ENCODE results near the gene MAML1.

Gene MAML1

DNA sequence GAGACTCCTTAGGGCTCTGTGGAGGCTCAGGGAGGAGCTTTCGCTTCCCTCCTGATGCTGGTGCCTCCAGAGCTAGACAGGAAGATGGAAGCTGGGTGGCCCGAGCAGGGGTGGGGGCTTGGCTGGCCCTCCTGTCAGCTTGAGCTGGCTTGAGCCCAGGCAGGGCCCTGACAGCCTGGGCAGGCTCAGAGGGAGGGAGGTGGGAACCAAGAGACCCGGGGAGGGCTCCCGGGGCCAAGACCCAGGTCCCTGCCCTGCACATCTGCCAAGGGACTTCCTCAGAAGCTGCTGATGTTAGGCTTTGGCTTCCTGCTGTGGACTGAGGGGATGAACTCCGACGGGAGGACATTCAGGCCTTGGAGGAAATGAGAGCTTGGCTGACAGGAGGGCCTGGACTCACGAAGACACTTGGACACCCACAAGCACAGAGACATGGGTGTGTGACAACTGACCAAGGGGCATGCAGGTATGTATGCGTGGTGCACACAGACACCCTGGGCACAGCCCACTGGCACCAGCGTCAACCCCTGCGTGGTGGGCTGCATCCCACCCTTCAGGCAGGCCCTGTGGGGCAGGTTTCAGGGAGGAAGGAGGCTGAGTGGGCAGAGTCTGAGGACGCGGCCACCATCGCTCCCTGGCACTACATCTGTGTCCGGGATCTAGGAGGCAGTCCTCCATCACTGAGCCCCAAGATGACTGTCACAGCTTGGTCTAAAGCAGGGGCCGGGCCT is 59.4 kb downstream of the MAML1 start:
- Histone ChIP-seq H3K27me3 (no peaks in the 10 kb centered on the region), H3K9me3 (no peaks in the 10 kb centered on the region), H3K4me1 (no peaks in the 10 kb centered on the region), H3K36me3 (no peaks in the 10 kb centered on the region), H3K4me3 (ENCODE audit: low read depth, low read length) (no peak overlapping the region)
- TF ChIP-seq, protein P1, sequence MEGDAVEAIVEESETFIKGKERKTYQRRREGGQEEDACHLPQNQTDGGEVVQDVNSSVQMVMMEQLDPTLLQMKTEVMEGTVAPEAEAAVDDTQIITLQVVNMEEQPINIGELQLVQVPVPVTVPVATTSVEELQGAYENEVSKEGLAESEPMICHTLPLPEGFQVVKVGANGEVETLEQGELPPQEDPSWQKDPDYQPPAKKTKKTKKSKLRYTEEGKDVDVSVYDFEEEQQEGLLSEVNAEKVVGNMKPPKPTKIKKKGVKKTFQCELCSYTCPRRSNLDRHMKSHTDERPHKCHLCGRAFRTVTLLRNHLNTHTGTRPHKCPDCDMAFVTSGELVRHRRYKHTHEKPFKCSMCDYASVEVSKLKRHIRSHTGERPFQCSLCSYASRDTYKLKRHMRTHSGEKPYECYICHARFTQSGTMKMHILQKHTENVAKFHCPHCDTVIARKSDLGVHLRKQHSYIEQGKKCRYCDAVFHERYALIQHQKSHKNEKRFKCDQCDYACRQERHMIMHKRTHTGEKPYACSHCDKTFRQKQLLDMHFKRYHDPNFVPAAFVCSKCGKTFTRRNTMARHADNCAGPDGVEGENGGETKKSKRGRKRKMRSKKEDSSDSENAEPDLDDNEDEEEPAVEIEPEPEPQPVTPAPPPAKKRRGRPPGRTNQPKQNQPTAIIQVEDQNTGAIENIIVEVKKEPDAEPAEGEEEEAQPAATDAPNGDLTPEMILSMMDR (IDR thresholded peaks at IDR 0.05; ENCODE audit: low read depth, low read length), result no peak
- DNase-seq, result no peak

- TF ChIP-seq, protein P1 (IDR thresholded peaks at IDR 0.05; ENCODE audit: low read depth, low read length), result no peak
- no peaks in the 10 kb centered on the region for H3K4me1 ChIP-seq
- H3K4me3 ChIP-seq (ENCODE audit: low read depth, low read length), result no peak overlapping the region
- H3K9me3 ChIP-seq, result no peaks in the 10 kb centered on the region
- H3K36me3 ChIP-seq, result no peaks in the 10 kb centered on the region; the same call in 1 of the 2 replicates
- no peaks in the 10 kb centered on the region for H3K27me3 ChIP-seq
- no peak for DNase-seq
These were observed 60.2 kb downstream of the MAML1 start for GRCh38 chr5:179792612-179793467.

- DNase-seq, result no peak
- no peaks in the 10 kb centered on the region for H3K4me1 ChIP-seq
- H3K4me3 ChIP-seq (ENCODE audit: low read depth, low read length), result no peak within 1 kb of the TSS
These were observed 61.0 kb downstream of the MAML1 start, which contains the start of gene LTC4S for GRCh38 chr5:179793468-179794139. Gene LTC4S (plus strand): TSS chr5:179793986. CDS start chr5:179794081, 95 bp downstream.

DNA sequence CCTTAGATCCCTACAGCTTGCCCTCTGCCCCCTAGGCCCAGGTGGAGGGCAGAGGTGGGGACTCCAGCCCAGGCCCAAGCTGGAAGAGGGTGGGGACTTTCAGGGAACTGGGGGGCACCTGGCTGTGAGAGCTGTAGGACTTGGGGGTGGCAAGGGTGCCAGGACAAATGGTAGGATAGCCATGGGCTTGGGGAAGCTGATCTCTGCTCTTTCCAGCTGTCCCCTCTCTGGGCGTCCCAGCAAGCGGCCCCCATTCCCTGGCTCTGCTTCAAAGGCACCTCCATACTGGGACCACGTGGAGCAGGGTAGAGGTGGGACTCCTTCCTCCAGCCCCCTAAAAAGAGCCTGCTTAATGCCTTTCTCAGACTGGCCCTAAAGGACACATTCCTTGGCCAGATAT is 61.5 kb downstream of the MAML1 start:
- DNase-seq, result no peak
- H3K36me3 ChIP-seq, result peaks cover 7% of the 10 kb centered on the region
- H3K27me3 ChIP-seq, result no peaks in the 10 kb centered on the region
- H3K4me1 ChIP-seq, result no peaks in the 10 kb centered on the region
- TF ChIP-seq, protein P1 (IDR thresholded peaks at IDR 0.05; ENCODE audit: low read depth, low read length), result no peak
- H3K9me3 ChIP-seq, result no peaks in the 10 kb centered on the region
- H3K4me3 ChIP-seq (ENCODE audit: low read depth, low read length), result no peak overlapping the region

More at GRCh38 chr5:179793468-179794139, 61.0 kb downstream of the MAML1 start, which contains the start of gene LTC4S:
- no peaks in the 10 kb centered on the region for H3K27me3 ChIP-seq
- H3K36me3 ChIP-seq, result peaks cover under 1% of the 10 kb centered on the region
- no peaks in the 10 kb centered on the region for H3K9me3 ChIP-seq
- TF ChIP-seq, protein P1 (IDR thresholded peaks at IDR 0.05; ENCODE audit: low read depth, low read length), result no peak

DNA sequence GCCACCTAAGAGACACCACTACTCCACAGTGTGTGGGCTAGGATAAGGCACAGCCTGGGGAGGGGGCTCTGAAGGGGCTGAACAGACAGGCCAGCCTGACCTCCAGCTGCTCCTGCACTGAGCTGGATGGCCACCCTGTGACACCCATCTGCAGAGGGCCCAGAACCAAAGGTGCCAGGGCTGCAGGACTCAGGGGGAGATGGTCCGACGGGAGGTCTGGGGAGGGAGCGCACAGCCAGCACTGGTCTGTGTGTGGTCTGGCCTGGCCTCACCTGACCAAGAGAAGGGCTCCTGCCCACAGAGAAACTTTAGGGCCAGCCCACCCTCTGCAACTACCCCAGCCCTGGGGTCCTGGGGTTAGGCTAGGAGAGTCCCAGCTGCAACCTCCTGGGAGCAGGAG is 62.0 kb downstream of the MAML1 start:
- H3K27me3 ChIP-seq, result no peaks in the 10 kb centered on the region
- no peaks in the 10 kb centered on the region for H3K9me3 ChIP-seq
- no peak for DNase-seq
- peaks cover 9% of the 10 kb centered on the region for H3K36me3 ChIP-seq
- TF ChIP-seq, protein P1 (IDR thresholded peaks at IDR 0.05; ENCODE audit: low read depth, low read length), result no peak
- H3K4me1 ChIP-seq, result no peaks in the 10 kb centered on the region
- H3K4me3 ChIP-seq (ENCODE audit: low read depth, low read length), result no peak overlapping the region

Data from BE2C (cell line).